ENCODE measurements around the gene HPS1. TPM values are rescaled to one million over a fixed set of nuclear protein-coding genes. Genes with fewer than 3 reads are reported as not detected.
A peak's percentile ranks its signal among the peaks of the same experiment; 100 is the strongest.
"Not testable (repeated sequence)": the region's sequence is repeated elsewhere in the genome, so short reads cannot be mapped to it uniquely, and the experiment has no call there.

HPS1 gene
- total and polyA plus RNA-seq, 7 donors, result 11.5 to 29.1 (median 15.6) TPM

GRCh38 chr10:98384531-98385133 lies 62.1 kb downstream of the HPS1 start:
- 91 to 97% (median 97%) methylated on average over 9 of the region's 9 CpGs for WGBS, 3 donors
- Histone ChIP-seq H3K27ac (no peak overlapping the region), H3K9me3 (no peaks in the 10 kb centered on the region), H3K36me3 (ENCODE audit: insufficient read depth in 1 of 2, low read depth in 1 of 2) (peaks cover 0 to 22% of the 10 kb centered on the region in 2 donors), H3K4me3 (no peak overlapping the region), H3K4me1 (no peaks in the 10 kb centered on the region), H3K27me3 (ENCODE audit: insufficient read depth in 3 of 3, low read length in 2 of 3) (no peaks in the 10 kb centered on the region)
- TF ChIP-seq, protein P1, sequence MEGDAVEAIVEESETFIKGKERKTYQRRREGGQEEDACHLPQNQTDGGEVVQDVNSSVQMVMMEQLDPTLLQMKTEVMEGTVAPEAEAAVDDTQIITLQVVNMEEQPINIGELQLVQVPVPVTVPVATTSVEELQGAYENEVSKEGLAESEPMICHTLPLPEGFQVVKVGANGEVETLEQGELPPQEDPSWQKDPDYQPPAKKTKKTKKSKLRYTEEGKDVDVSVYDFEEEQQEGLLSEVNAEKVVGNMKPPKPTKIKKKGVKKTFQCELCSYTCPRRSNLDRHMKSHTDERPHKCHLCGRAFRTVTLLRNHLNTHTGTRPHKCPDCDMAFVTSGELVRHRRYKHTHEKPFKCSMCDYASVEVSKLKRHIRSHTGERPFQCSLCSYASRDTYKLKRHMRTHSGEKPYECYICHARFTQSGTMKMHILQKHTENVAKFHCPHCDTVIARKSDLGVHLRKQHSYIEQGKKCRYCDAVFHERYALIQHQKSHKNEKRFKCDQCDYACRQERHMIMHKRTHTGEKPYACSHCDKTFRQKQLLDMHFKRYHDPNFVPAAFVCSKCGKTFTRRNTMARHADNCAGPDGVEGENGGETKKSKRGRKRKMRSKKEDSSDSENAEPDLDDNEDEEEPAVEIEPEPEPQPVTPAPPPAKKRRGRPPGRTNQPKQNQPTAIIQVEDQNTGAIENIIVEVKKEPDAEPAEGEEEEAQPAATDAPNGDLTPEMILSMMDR (IDR thresholded peaks at IDR 0.05), result no peak
- intact Hi-C loops (cut with DNase I), result no loop called here
- ATAC-seq, result peak in 1 of 4 donors; percentile 34
- DNase-seq, result no peak

GRCh38 chr10:98383869-98384268 lies 62.9 kb downstream of the HPS1 start:
- Histone ChIP-seq H3K27ac (no peak overlapping the region), H3K36me3 (ENCODE audit: insufficient read depth in 1 of 2, low read depth in 1 of 2) (peaks cover 0 to 22% of the 10 kb centered on the region in 2 donors), H3K27me3 (ENCODE audit: insufficient read depth in 3 of 3, low read length in 2 of 3) (no peaks in the 10 kb centered on the region), H3K4me1 (no peaks in the 10 kb centered on the region), H3K4me3 (no peak overlapping the region), H3K9me3 (no peaks in the 10 kb centered on the region)
- DNase-seq (no peak), ATAC-seq (no peak)
- intact Hi-C loops (cut with DNase I), result no loop called here
- 93 to 97% (median 94%) methylated on average over 6 of the region's 6 CpGs for WGBS, 3 donors
- TF ChIP-seq, protein P1 (IDR thresholded peaks at IDR 0.05), result no peak

DNA sequence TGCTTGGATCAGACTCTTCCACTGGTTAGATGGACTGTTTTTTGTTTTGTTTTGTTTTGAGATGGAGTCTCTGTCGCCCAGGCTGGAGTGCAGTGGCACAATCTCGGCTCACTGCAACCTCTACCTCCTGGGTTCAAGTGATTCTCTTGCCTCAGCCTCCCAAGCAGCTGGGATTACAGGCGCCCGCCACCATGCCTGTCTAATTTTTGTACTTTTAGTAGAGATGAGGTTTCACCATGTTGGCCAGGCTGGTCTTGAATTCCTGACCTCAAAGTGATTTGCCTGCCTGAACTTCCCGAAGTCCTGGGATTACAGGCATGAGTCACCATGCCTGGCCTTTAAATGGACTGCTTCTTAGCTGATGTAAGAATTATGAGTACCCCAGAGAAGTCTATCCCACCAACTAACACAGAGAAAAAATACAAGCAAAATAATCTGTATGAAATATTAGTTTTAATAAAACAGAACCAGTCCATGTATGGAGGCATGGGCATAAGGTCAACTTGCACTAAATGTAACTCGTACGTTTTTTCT lies 63.5 kb downstream of the HPS1 start:
- H3K4me3 ChIP-seq; H3K4me1 ChIP-seq; H3K27me3 ChIP-seq (ENCODE audit: insufficient read depth in 3 of 3, low read length in 2 of 3); DNase-seq; ATAC-seq; H3K27ac ChIP-seq; H3K9me3 ChIP-seq; intact Hi-C loops (cut with DNase I): not testable (repeated sequence)
- H3K36me3 ChIP-seq (ENCODE audit: insufficient read depth in 1 of 2, low read depth in 1 of 2), result peaks cover 0 to 22% of the 10 kb centered on the region in 2 donors
- WGBS, 3 donors, result 88 to 91% (median 89%) methylated on average over 7 of the region's 7 CpGs

DNA sequence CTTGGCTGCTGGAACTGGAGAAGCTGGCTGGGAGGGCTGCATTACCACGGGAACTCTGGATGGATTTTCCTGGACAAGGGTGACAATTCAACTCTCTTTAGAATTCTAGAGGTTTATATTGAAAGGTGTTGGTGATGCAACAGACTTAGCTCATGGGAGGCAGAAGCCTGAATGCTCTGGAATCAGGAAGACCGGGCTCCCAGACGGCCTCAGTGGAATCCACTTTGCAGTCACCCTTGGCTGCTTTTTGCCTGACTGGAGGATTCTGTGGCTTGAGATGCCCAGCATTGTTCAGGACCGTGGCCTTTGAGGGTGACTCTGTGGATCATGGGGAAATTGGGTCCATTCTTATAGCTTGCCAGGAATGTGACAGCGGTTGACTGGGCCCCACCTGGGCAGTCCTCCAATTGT lies 64.0 kb downstream of the HPS1 start:
- Histone ChIP-seq H3K27ac (no peak overlapping the region), H3K4me1 (no peaks in the 10 kb centered on the region), H3K4me3 (no peak overlapping the region), H3K27me3 (ENCODE audit: insufficient read depth in 3 of 3, low read length in 2 of 3) (no peaks in the 10 kb centered on the region), H3K36me3 (ENCODE audit: insufficient read depth in 1 of 2, low read depth in 1 of 2) (peaks cover 0 to 22% of the 10 kb centered on the region in 2 donors), H3K9me3 (no peaks in the 10 kb centered on the region)
- intact Hi-C loops (cut with DNase I), result no loop called here
- ATAC-seq, result no peak
- TF ChIP-seq, protein P1 (IDR thresholded peaks at IDR 0.05), result no peak
- 77 to 83% (median 78%) methylated on average over 5 of the region's 5 CpGs for WGBS, 3 donors
- no peak for DNase-seq

GRCh38 chr10:98380493-98381339 lies 66.0 kb downstream of the HPS1 start:
- Histone ChIP-seq H3K4me3 (no peak overlapping the region), H3K4me1 (peaks cover 5% of the 10 kb centered on the region), H3K9me3 (no peaks in the 10 kb centered on the region), H3K27me3 (ENCODE audit: insufficient read depth in 3 of 3, low read length in 2 of 3) (no peaks in the 10 kb centered on the region), H3K27ac (no peak overlapping the region), H3K36me3 (ENCODE audit: insufficient read depth in 1 of 2, low read depth in 1 of 2) (peaks cover 0 to 14% of the 10 kb centered on the region in 2 donors)
- intact Hi-C loops (cut with DNase I), result no loop called here
- ATAC-seq, result no peak
- TF ChIP-seq, protein P1 (IDR thresholded peaks at IDR 0.05), result no peak
- no peak for DNase-seq
- 84 to 88% (median 87%) methylated on average over 8 of the region's 8 CpGs for WGBS, 3 donors
